Prostate gland (tissue), 2 donors: ENCODE data around the gene NFIX.

Experiments used
- POLR2A ChIP-seq: fragments of 450-650 bp; IDR thresholded peaks from one replicate; pipeline ENCODE4 v1.6.1; 2016; ENCODE audit warnings: antibody characterized with exemption, mild to moderate bottlenecking
- POLR2AphosphoS5 ChIP-seq: sonication (generic); formaldehyde crosslinking; IDR thresholded peaks from one replicate; pipeline ENCODE4 v1.6.1; 2017; ENCODE audit warnings: antibody characterized with exemption
- TF ChIP-seq, protein P1 (sequence below), 4 experiments: fragments of 200-600 bp in 2 of 4; fragments of 450-650 bp in 2 of 4; sonication (generic) in 2 of 4; IDR thresholded peaks; 1 replicate in 3 of 4; 2 replicates in 1 of 4; pipeline ENCODE4 v1.5.1; 2016 to 2019; ENCODE audit warnings: antibody characterized with exemption in 4 of 4, mild to moderate bottlenecking in 2 of 4, moderate library complexity in 2 of 4

DNA sequence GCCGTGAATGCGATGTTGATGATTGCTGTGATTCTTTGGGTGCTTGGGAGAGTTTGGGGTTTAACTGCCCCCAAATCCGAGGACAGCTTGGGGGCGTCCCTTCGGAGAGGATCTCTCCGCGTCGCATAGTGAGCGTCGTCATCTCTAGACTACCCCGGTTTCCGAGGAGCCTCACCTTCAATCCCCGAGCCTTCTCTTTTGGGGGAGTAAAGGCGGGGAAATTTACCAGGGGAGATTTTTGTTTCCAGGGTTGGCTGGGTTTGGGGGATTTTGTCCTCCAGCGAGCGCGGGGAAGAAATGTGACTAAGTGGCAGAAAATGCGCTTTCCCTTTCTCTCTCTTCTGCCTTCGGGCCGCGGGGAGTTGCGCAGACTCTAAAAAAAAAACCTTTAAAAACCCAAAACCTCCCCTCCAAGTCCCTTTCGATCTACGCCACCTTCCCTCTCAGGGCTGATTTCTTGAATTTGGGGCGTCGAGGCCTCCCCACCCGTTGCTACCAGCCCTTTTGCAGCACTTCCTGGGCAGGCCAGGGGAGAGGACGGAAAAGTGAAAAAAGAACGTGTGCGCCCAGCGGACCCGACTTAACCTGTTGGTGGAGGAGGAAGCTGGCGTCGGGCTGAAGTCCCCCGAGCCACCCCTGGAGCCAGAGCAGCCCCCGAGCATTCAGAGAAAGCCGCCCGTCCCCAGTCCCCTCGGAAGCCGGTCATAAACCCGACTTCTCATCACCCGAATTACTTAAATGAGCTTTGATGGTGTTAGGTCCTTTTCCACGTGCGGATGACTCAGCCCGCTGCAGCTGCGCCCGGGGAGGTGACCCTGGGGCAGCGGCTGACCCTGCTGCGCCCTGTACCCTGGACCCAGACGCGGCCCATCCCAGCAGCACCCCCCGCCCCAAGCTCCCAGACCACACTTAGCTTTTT is 17.7 kb downstream of the NFIX start:
- TF ChIP-seq POLR2A (peak; percentile 23), POLR2AphosphoS5 (peak; percentile 35)
- TF ChIP-seq, protein P1, sequence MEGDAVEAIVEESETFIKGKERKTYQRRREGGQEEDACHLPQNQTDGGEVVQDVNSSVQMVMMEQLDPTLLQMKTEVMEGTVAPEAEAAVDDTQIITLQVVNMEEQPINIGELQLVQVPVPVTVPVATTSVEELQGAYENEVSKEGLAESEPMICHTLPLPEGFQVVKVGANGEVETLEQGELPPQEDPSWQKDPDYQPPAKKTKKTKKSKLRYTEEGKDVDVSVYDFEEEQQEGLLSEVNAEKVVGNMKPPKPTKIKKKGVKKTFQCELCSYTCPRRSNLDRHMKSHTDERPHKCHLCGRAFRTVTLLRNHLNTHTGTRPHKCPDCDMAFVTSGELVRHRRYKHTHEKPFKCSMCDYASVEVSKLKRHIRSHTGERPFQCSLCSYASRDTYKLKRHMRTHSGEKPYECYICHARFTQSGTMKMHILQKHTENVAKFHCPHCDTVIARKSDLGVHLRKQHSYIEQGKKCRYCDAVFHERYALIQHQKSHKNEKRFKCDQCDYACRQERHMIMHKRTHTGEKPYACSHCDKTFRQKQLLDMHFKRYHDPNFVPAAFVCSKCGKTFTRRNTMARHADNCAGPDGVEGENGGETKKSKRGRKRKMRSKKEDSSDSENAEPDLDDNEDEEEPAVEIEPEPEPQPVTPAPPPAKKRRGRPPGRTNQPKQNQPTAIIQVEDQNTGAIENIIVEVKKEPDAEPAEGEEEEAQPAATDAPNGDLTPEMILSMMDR (IDR thresholded peaks at IDR 0.05) = no peak
